Stimulated activated CD8-positive, alpha-beta memory T cell treated with anti-CD3 and anti-CD28 coated beads, Interleukin-2, amount 100 ng/mL, for 1 hour (primary cell): ENCODE results near the gene ADCY5.
"Not testable (repeated sequence)": the region's sequence is repeated elsewhere in the genome, so short reads cannot be mapped to it uniquely, and the experiment has no call there.

Experiments used
- DNase-seq, 2 donors: peaks; one replicate each; pipeline ENCODE4 v3.0.0-alpha.2; 2020; ENCODE audit warnings: low read depth in 2 of 2

ADCY5 gene

DNA sequence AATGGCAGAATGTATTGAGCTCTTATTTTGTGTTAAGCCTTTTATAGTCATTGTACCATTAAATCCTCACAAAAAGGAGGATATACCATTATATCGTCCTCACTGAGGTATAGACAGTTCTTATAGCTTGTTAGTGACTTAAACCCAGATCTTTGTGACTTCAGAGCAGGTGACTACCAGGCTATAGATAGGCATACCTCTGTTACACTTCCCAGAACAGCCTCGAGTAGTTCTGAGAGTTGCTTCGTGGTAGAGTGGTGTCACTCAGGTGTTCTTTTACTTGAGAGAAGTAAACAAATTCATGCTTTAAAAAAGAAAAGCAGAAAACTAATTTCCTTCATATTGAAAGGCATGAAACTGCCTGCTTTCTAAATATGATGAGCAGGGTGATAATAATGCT, 187.2 kb downstream of the ADCY5 start:
- no peak for DNase-seq

DNA sequence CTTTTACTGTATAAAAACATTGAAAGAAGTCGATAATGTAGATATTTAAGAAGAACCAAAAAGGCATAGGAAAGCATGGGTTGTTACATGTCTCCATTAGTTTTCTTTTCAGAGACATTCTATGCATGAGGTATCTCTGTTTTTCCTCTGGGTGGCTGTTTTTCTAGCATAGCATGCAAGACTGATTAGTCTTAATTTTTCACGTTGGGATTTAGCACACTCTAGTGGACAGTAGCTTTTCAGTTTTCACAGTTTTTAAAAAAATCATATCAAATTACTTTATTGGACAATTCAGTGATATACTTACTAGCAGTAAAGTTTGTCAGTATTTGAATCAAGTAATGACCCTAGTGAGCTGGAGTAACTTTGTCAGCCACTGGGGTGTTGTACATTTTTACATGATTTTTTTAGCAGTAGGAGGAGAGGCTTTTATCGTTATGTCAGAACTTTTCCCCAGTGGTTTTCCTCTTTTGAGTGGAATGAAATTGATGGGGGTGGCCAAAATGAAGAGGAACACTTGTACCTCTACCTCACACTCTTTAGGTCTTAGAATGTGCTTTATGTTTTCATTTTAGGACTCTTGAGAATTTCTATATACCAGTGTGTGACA, 190.0 kb downstream of the ADCY5 start:
- no peak for DNase-seq

DNA sequence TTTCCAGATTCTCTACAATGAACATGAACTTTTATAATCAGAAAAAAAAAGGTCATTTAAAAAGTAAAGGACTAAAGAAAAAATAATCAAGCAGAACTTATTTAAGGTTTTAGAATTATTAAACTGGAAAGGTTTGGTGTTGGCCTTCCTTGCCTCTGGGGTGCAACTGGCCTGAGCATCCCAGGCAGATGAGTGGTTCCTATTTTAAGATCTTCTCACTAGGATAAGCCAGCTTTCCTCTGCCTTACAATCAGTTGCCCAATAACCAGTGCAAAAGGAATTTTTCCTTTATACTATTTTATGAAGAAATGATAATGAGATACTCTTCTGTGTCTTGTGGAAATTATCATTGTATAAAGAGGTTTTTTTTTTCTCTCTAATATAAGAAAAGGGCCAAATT, 190.5 kb downstream of the ADCY5 start:
- no peak for DNase-seq

DNA sequence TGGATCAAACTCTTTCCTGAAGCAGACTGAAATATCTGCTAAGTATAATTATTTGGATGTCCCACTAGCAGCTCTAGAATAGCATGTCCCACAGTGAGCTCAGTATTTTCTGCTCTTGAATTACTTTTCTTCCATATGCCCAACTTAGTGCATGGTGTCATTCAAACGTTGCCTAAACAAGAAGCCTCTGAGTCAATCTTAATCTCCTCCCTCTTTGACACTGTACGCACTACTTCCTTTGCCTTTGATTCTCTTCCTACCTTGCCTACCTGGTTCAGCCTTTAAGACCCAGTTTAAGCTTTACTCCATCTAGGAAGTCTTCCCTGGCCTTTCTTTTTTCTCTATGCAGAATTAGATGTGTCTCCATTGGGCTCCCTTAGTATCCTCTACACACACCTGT, 192.6 kb downstream of the ADCY5 start:
- DNase-seq: no peak

DNA sequence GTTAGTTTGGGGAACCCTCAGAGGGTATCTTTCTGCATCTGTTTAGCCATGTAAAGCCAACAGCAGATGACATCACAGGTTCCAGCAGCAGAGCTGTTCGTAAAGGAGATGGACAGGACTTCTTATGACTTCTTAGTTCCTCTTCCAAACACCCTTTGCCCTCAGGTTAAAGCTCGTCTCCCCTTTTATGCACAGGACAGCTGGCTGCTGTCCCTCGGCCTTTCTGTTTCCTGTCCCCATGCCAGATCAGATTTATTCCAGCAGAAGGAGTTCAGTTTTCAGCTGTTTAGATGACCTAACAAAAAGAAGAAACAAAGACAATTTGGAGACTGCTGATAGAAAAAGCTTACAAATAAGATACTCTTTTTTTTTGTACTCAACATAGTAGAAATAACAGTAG, 202.0 kb downstream of the ADCY5 start:
- DNase-seq: no peak

DNA sequence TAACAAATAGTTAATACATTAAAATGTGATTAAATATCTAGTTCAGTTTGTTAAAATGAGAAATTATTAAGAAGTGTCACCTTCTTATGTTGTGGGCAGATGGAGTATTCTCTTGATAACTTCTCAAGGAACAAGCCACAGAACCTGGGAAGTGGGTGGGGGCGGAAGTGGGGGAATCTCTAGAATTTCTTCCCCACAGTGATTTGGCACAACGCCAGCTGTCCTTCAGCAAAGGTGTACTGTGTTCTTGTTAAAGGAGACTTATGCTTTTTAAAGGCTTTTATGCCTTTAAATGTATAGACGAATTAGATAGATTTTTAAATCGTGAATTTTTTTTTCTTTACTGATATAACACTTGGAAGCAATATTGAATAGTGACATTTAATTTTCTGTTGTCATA, 204.8 kb downstream of the ADCY5 start:
- peak in 1 of 2 donors; percentile 0 for DNase-seq

DNA sequence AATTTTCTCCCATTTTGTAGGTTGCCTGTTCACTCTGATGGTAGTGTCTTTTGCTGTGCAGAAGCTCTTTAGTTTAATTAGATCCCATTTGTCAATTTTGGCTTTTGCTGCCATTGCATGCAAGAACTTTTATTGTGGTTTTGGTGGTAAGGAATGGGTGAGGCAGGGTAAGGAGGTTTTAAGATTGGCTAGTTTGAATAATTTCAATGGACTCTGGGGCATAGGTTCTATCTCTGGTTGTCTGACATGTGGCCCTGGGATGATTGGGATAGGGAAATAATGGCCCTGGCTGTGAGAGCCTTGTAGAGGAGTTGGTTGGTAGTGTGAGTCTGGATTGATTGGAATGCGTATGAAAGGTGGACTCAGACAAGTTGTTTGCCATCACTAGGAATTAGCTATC, 209.1 kb downstream of the ADCY5 start:
- DNase-seq: no peak

DNA sequence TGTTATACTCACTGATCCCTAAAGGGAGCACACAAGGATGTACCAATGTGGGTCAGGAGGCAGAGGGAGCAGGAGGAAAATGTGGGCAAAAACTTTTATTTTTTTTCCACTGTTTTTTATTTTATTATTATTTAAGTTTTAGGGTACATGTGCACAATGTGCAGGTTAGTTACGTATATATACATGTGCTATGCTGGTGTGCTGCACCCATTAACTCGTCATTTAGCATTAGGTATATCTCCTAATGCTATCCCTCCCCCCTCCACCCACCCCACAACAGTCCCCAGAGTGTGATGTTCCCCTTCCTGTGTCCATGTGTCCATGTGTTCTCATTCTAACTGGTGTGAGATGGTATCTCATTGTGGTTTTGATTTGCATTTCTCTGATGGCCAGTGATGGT, 209.7 kb downstream of the ADCY5 start:
- not testable (repeated sequence) for DNase-seq

DNA sequence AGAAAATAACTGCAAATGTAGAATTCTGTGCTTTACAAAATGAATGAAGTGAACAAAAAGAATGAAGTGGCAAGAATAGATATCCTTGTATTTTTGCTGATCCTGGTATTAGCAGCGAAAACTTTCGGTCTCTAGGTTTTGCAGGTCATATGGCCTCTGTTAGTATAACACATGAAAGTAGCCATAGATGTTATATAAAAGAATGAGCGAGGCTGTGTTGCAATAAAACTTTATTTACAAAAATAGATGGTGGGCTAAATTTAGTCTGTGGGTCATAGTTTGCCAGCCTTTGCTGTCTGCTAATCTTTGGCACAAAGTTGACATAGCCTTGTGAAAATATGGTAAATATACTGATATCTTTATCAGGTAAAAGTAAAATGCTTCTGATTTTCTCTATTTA, 212.0 kb downstream of the ADCY5 start:
- no peak for DNase-seq
